ENCODE measurements around the gene CA12. TPM values are rescaled to one million over a fixed set of nuclear protein-coding genes. Genes with fewer than 3 reads are reported as not detected.

CA12 gene
- total RNA-seq, 2 donors from 2014 or later, result 8.1 to 26.8 TPM

- no peaks in the 10 kb centered on the region for H3K27me3 ChIP-seq (replicated peaks; ENCODE audit: insufficient read depth)
- H3K36me3 ChIP-seq, result no peaks in the 10 kb centered on the region
- no peaks in the 10 kb centered on the region for H3K4me1 ChIP-seq (ENCODE audit: control insufficient read depth in 1 of 2, low read depth in 2 of 2)
- no peak for ATAC-seq (ENCODE audit: insufficient number of reproducible peaks, low FRiP score, low read depth)
- no peak overlapping the region for H3K27ac ChIP-seq
- DNase-seq (ENCODE audit: low spot score), result no peak
- no peaks in the 10 kb centered on the region for H3K9me3 ChIP-seq
- no peak for TF ChIP-seq CTCF (IDR thresholded peaks at IDR 0.05)
- H3K4me3 ChIP-seq, result no peak overlapping the region
Observed at GRCh38 chr15:63414474-63415120, 33.0 kb upstream of the CA12 start.

GRCh38 chr15:63412551-63412950, 30.9 kb upstream of the CA12 start:
- Histone ChIP-seq H3K4me1 (ENCODE audit: control insufficient read depth in 1 of 2, low read depth in 2 of 2) (no peaks in the 10 kb centered on the region), H3K9me3 (no peaks in the 10 kb centered on the region), H3K27me3 (replicated peaks; ENCODE audit: insufficient read depth) (no peaks in the 10 kb centered on the region), H3K36me3 (no peaks in the 10 kb centered on the region), H3K4me3 (no peak overlapping the region), H3K27ac (no peak overlapping the region)
- TF ChIP-seq CTCF (IDR thresholded peaks at IDR 0.05), result no peak
- no peak for ATAC-seq (ENCODE audit: insufficient number of reproducible peaks, low FRiP score, low read depth)
- no peak for DNase-seq (ENCODE audit: low spot score)

- Histone ChIP-seq H3K9me3 (no peaks in the 10 kb centered on the region), H3K4me1 (ENCODE audit: control insufficient read depth in 1 of 2, low read depth in 2 of 2) (no peaks in the 10 kb centered on the region), H3K27me3 (replicated peaks; ENCODE audit: insufficient read depth) (no peaks in the 10 kb centered on the region), H3K4me3 (no peak overlapping the region), H3K36me3 (no peaks in the 10 kb centered on the region), H3K27ac (no peak overlapping the region)
- DNase-seq (ENCODE audit: low spot score) (no peak), ATAC-seq (ENCODE audit: insufficient number of reproducible peaks, low FRiP score, low read depth) (no peak)
- no peak for TF ChIP-seq CTCF (IDR thresholded peaks at IDR 0.05)
Observed at GRCh38 chr15:63411866-63412265, 30.2 kb upstream of the CA12 start.

- Histone ChIP-seq H3K27ac (no peak overlapping the region), H3K27me3 (replicated peaks; ENCODE audit: insufficient read depth) (no peaks in the 10 kb centered on the region), H3K36me3 (no peaks in the 10 kb centered on the region), H3K4me3 (no peak overlapping the region), H3K9me3 (no peaks in the 10 kb centered on the region), H3K4me1 (ENCODE audit: control insufficient read depth in 1 of 2, low read depth in 2 of 2) (no peaks in the 10 kb centered on the region)
- DNase-seq (ENCODE audit: low spot score), result no peak
- no peak for TF ChIP-seq CTCF (IDR thresholded peaks at IDR 0.05)
- ATAC-seq (ENCODE audit: insufficient number of reproducible peaks, low FRiP score, low read depth), result no peak
Observed at GRCh38 chr15:63409179-63409578, 27.5 kb upstream of the CA12 start.

GRCh38 chr15:63408524-63408923, 26.9 kb upstream of the CA12 start:
- DNase-seq (ENCODE audit: low spot score), result no peak
- H3K4me3 ChIP-seq, result no peak overlapping the region
- no peak for ATAC-seq (ENCODE audit: insufficient number of reproducible peaks, low FRiP score, low read depth)
- H3K36me3 ChIP-seq, result no peaks in the 10 kb centered on the region
- no peaks in the 10 kb centered on the region for H3K27me3 ChIP-seq (replicated peaks; ENCODE audit: insufficient read depth)
- no peaks in the 10 kb centered on the region for H3K9me3 ChIP-seq
- no peaks in the 10 kb centered on the region for H3K4me1 ChIP-seq (ENCODE audit: control insufficient read depth in 1 of 2, low read depth in 2 of 2)
- no peak for TF ChIP-seq CTCF (IDR thresholded peaks at IDR 0.05)
- no peak overlapping the region for H3K27ac ChIP-seq

Measured in thoracic aorta (tissue), 2 donors.